ENCODE measurements around the gene SEC61A1. TPM values are rescaled to one million over a fixed set of nuclear protein-coding genes. Genes with fewer than 3 reads are reported as not detected.

SEC61A1 gene
- total RNA-seq, 1 donor from 2014 or later: 95.7 TPM

- peak; percentile 48 for DNase-seq
Measured at GRCh38 chr3:128060473-128061381, 8.5 kb downstream of the SEC61A1 start.

- no peak for DNase-seq
Measured at GRCh38 chr3:128062033-128062745, 10.0 kb downstream of the SEC61A1 start.

DNA sequence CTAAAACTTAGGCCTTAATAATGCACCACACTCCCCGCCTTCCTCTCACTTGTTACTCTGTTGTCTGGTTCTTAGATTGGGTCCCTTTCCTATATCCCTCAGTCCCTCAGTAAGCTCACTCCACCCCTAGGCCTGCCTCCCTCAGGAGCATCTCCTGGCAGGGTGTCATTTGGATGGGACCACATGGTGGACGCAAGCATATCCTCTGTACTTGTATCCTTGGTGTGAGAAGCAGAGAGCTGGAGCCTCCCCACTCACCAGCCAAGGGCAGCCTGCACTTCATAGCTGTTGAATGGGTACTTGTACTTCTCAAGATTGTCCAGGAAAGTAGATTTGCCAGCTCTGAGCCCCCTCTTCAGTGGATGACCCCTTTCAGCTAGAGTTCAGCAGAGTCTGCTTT is 11.6 kb downstream of the SEC61A1 start:
- DNase-seq: no peak

GRCh38 chr3:128064962-128065361 is 12.7 kb downstream of the SEC61A1 start:
- no peak for DNase-seq

DNA sequence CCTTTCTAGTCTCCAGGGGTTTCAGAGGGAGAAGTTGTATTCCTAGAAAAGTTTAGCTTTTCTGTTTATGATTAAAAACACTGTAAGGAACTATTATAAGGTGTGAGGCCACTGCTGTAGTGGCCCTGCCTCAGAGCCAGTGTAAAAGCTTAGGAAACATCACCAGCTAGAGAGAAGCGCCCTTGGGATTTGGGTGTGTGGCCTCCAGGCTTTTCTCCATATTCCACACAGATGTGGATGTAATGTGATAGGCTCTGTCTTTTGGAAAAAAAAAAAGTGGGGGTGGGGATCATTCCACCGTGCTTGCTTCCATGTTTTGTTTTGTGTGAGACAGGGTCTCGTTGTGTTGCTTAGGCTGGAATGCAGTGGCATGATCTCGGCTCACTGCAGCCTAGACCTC is 13.9 kb downstream of the SEC61A1 start:
- DNase-seq: peak; percentile 11

DNA sequence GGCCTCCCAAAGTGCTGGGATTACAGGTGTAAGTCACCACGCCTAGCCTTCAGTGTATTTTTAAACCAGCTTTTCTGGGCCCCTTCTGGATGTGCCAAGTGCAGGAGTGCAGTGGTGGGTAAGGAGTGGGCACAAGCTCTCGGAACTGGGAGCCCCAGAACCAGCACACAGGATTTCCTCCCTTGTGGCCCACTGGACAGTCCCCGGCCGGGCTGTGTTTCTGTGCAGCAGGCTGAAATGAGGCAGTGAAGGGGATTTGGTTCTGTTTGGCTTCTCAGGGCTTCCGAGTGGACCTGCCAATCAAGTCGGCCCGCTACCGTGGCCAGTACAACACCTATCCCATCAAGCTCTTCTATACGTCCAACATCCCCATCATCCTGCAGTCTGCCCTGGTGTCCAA is 14.4 kb downstream of the SEC61A1 start:
- no peak for DNase-seq

DNA sequence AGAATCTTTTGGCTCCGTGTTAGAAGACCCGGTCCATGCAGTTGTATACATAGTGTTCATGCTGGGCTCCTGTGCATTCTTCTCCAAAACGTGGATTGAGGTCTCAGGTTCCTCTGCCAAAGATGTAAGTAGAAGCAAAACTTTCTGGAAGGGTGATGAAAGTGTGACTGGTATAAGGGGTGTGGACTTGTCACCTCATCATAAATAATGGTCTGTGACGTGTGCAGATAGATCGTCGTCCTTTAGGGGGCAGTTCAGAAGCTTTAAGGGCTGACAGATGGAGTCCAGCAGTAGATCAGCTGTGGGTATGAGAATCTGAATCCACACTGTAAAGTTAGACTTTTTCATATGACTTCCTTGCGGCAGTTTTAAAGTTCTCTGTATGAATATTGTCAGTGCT is 15.3 kb downstream of the SEC61A1 start:
- DNase-seq: no peak

GRCh38 chr3:128068156-128068620 is 16.0 kb downstream of the SEC61A1 start:
- no peak for DNase-seq

GRCh38 chr3:128069271-128069670 is 17.0 kb downstream of the SEC61A1 start:
- no peak for DNase-seq

GRCh38 chr3:128070898-128071591 is 18.8 kb downstream of the SEC61A1 start:
- DNase-seq: no peak

DNA sequence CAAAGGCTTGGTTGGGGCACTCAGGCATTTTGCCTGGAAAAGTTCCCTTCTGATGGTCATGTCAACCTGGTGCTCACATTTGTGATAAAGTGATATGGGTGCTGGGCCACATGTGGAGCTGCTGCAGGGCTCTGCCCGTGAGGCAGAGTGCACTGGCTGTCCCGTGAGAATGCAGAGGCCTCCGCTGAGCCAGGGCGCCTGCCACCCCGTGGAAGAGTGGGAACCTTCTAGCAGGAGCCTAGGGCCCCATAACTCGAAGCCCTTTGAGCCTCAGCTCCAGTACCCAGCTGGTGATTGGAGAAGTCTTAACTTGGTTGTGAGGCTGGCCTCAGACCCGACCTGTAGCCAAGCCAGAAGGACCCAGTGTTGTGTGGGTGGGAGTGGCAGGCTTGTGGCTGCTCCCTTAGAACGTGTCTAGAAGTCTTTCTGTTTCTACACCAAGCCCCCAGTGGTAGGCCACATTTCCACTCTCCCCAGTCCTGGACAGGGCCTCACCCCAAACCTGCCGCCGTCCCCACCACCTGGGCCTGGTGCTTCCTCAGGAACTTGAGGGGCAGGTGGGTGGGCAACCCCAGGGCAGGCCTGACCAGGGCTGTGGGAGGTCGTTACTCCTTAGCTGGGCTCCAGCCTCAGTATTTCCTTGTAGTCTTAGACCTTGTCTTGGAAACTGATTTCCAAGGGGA is 19.7 kb downstream of the SEC61A1 start:
- DNase-seq: no peak

GRCh38 chr3:128072454-128073184 is 20.4 kb downstream of the SEC61A1 start:
- DNase-seq: no peak

DNA sequence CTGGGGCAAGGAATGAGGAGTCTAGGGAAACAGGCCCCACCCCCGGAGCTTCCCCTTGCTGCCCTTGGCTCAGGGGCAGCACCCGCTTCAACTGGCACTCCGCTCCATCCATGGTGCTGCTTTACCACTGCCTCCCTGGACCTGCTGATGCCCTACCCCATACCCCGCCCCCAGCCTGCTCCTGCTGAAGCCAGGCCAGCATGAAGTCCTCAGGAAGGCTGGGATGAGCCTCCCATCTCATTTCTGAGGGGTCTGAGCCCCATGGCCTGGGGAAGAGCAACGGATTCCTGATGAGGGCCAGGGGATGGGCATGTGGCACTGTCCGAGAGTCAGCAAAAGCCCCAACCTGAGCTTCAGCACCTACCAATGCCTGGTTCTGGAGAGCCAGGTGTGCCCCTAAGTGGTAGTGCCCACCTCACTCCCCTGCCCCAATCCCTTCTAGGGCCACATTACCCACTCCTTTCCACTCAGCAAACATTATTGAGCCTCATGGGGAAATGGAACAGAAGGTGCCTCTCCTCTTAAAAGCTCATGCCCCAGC is 21.0 kb downstream of the SEC61A1 start:
- DNase-seq: no peak

DNA sequence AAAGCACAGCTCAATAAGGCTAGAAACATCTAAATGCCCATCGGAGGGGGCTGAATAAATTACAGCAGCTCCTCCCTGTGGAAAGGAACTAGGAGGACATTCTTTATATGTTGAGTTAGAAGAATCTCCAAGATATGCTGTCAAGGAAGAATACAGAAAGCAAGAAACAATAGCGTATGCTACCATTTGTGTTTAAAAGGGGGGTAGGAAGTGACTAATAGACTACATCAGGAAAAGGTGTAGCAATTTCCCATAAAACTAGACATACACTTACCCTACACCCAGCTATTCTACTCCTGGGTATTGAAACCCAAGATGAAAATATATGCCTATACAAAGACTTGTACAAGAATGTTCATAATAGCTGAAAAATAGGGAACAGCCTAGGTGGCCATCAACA is 21.6 kb downstream of the SEC61A1 start:
- no peak for DNase-seq

DNA sequence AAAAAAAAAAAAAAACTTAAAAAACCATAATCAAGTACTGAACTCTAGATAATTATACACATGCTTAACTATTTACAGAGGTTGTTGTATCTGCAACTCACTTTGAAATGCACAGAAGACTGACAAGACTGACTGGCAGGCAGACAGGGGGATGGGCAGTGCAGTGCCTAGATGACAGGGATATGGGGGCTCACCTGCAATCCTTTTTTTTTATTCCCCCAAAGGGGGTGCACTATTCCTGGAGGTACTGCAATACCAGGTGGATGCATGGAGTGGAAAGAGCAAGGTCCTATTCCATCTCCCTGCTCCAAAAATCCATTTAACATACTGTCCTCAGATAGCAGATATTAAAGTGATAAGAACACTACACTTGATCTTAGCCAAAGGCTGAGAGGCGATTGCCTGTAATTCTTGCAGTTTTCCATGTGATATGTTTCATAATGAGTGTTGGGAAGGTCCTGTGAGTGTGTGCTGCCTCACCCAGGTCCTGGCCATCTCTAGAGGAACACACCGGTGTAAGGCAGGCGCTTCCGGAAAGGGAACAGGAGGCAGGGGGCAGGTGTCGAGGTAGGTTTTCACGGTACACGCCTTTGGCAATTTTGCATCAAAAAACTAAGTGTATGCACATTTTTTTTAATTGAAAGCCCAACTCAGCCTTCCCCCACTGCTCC is 22.7 kb downstream of the SEC61A1 start:
- no peak for DNase-seq

DNA sequence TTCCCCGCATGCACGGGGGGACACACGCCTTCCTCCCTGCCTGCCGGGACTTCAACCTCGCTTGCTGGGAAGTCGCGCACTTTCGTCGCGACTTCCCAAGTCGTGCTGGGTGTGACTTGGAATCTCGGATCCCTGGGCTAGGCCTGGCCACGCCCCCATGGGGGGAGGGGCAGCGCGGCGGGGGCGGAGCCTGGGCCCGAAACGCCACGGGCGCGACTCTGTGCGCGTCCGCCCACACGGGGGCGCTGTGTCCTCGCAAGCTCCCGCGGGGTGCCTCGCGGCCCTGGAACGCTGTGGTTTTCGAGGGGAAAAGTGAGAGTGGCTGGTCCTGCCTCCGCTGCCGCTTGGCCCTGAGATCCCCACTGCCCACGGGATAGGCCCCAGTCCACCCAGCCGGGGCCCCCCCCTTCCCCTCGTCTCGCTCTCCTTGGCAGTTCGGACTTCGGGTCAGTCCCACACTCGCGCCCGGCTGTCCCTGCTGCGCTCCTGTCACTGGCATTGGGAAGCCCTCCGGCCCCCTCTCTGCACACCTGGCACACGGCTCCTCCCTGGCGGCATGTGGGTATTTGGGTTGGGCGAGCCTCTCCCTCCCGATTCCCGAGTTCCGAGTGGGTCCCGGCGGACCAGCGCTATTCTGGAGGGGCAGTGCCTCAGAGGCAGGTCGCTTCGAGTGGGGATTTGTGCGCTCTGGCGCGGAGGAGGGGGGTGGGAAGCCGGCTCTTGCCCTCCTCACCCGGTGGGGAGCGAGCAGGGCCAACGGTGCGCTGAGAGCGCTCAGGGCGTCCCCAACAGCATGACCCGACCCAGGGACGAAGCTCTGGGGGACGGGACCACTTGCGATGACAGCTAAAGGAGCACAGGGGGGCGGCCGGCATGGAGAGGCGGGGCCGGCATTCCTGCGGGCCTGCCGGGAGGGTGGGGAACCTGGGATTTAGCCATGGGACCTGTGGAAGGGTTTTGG is 23.6 kb downstream of the SEC61A1 start:
- DNase-seq: peak; percentile 71

DNA sequence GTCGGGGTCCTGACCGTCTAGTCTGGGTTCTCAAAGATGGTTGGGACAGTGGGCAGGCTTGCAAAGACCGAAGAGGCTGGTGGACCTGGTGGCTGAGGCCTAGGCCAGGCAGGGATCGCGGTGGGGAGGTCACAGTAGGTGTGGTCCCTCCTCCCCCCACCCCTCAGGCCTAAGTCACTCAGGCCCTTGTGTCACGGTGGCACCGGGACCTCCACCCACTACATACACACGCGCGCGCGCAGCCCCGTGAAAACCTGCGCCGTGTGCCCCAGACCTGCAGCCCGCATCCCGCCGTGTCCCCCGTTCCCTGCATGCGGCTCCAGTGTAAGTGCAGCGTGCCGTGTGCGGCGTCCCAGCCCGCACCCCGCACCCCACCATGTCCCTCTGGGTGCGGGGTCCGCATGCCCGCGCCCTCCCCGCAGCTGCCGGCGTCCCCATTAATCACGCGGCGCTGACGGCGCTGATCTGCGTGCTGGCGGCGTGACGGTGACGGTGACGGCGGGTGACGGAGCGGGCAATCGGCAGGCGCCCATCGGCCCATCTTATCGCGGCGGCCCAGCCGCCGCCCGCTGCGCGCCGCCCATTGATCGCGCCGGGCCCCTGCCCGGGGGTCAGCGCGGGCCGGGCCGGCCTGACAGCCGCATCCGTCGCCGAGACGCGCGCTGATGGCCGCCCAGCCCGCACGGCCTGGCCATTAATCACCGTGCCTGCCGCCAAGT is 24.4 kb downstream of the SEC61A1 start:
- DNase-seq: no peak

GRCh38 chr3:128077202-128077624 is 25.0 kb downstream of the SEC61A1 start:
- no peak for DNase-seq

GRCh38 chr3:128077665-128078064 is 25.4 kb downstream of the SEC61A1 start:
- no peak for DNase-seq
